GM12872 (cell line): ENCODE measurements around the gene MORC4.

ENCODE experiments used
- CTCF ChIP-seq: IDR thresholded peaks from 3 replicates; pipeline ENCODE4 v1.5.1; 2011; ENCODE audit warnings: low read depth, mild to moderate bottlenecking, low read length, moderate library complexity; ENCODE audit not compliant: insufficient read depth

MORC4 gene

DNA sequence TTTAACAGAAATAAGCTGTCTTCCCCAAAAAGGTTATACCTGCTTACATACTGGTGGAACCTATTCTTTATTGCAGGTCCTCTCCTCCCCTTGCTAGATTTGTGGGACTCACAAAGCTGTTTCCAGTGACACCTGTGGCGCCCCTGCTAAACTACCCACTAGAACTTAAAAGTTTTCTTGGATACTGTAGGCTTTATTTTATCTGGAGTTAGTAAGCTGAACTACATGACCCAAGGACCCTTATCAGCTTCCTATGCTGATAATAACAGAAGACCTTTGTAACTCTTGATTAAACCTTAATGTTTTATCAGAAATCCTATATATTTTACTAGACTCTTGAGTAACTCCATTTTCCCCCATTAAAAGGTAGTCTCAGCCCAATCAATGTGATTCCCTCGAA is 47.5 kb downstream of the MORC4 start:
- no peak for TF ChIP-seq CTCF

DNA sequence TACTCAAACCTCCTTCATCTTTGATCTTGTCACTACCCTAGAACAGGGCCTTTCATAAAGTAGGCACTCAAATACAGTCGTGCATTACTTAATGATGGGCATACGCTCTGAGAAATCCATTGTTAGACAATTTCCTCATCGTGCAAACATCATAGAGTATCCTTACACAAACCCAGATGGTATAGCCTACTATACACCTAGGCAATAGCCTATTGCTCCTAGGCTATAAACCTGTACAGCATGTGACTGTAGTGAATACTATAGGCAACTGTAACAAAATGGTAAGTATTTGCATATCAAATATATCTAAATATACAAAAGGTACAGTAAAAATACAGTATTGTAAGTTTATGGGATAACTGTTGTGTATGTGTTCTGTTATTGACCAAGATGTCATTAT is 47.9 kb downstream of the MORC4 start:
- no peak for TF ChIP-seq CTCF

GRCh38 chrX:106951230-106951629 is 48.8 kb downstream of the MORC4 start:
- no peak for TF ChIP-seq CTCF

GRCh38 chrX:106950381-106950780 is 49.6 kb downstream of the MORC4 start:
- TF ChIP-seq CTCF: no peak

GRCh38 chrX:106949366-106949765 is 50.6 kb downstream of the MORC4 start:
- no peak for TF ChIP-seq CTCF

DNA sequence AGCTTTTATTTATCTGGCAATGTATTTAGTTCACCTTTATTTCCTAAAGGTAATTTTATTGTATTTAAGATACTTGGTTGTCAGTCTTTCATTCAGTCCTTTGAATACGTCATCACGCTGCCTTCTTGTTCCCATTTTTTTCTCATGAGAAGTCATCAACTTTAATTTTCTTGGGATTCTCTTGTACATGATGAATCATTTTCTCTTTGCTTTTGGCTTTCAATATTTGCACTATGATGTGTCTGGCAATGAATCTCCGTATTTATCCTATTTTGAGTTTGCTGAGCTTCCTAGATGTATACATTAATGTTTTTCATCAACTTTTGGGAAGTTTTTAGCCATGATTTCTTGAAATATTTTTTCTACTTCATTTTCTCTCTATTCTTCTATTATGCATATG is 51.4 kb downstream of the MORC4 start:
- TF ChIP-seq CTCF: no peak

DNA sequence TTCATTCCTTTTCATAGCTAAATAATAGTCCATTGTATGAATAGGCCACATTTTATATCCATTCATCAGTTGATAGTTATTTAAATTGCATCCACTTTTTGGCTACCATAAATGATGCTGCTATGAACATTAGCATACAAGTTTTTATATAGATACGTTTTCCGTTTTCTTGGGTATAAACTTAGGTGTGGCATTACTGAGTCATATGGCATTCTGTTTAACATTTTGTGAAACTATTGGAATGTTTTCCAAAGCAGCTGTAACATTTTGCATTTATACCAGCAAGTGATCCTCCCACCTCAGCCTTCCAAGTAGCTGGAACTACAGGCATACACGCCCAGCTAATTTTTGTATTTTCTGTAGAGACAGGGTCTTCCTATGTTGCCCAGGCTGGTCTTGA is 53.5 kb downstream of the MORC4 start:
- TF ChIP-seq CTCF: no peak

DNA sequence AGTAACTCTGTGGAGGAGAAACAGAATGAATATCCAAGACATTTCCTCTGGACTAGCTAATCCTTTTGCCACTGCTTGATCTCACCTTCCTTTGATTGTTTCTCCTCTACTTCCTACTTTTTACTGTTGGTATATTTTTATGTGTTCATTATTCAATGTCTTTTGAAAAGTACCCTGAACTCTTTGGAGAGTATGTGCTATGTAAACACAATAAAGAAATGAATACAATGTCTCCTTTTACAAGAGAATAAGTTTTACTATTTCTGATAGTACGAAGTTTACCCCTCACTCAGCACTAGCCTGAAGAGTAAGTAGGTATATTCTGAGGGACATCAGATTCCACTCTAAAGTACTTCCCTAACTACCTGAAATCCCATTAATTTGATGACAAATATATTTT is 59.9 kb downstream of the MORC4 start:
- TF ChIP-seq CTCF: no peak
